ENCODE measurements around the gene CYP2S1. TPM values are rescaled to one million over a fixed set of nuclear protein-coding genes. Genes with fewer than 3 reads are reported as not detected.
"Not testable (repeated sequence)": the region's sequence is repeated elsewhere in the genome, so short reads cannot be mapped to it uniquely, and the experiment has no call there.

CYP2S1 gene
- total RNA-seq, 1 donor from 2014 or later = 0.68 TPM

DNA sequence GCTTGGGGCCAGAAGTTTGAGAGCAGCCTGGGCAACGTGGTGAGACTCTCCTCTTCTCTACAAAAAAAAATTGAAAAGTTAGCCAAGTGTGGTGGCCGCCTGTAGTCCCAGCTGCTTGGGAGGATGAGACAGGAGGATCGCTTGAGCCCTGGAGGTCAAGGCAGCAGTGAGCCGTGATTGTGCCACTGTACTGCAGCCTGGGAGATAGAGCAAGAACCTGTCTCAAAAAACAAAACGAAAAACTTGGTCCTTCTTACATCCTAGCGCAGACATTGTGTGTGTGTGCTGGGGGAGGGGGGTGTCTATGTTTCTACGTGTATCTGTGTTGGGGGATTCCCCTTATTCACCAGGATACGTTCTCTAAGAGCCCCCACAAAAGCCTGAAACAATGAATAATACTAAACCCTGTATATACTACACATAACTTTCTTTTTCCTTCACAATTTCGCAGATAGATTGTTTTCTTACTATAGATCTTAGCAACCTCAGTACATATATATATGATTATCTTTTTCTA, 33.9 kb downstream of the CYP2S1 start:
- DNase-seq = no peak

DNA sequence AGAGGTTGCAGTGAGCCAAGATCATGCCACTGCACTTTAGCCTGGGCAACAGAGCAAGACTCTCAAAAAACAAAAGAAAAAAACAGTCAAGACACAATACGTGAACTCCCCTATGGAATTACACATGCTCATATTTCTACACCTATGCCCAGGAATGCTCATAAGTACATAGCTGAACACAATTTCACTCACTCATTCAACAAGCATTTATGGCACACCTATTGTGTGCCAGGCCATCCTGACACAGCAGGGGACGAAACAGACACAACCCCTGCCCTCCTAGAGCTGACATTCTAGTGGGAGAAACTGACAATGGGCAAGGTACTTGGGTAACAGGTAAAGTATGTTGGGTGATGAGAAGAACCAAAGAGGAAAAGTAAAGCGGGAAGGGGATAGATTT, 35.5 kb downstream of the CYP2S1 start:
- no peak for DNase-seq

DNA sequence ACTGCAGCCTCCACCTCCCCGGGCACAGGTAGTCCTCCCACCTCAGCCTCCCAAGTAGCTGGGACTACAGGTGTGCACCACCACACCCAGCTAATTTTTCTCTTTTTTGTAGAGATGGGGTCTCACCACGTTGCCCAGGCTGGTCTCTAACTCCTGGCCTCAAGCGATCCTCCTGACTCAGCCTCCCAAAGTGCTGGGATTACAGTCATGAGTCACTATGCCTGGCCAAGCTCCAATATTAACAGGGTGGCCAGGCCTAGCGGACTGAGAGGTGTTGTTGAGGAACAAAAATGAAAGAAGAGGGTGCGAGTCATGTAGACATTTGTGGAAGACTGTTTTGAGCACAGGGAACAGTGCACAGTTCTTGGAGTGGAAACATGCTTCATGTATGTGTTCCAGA, 36.3 kb downstream of the CYP2S1 start:
- DNase-seq = not testable (repeated sequence)

DNA sequence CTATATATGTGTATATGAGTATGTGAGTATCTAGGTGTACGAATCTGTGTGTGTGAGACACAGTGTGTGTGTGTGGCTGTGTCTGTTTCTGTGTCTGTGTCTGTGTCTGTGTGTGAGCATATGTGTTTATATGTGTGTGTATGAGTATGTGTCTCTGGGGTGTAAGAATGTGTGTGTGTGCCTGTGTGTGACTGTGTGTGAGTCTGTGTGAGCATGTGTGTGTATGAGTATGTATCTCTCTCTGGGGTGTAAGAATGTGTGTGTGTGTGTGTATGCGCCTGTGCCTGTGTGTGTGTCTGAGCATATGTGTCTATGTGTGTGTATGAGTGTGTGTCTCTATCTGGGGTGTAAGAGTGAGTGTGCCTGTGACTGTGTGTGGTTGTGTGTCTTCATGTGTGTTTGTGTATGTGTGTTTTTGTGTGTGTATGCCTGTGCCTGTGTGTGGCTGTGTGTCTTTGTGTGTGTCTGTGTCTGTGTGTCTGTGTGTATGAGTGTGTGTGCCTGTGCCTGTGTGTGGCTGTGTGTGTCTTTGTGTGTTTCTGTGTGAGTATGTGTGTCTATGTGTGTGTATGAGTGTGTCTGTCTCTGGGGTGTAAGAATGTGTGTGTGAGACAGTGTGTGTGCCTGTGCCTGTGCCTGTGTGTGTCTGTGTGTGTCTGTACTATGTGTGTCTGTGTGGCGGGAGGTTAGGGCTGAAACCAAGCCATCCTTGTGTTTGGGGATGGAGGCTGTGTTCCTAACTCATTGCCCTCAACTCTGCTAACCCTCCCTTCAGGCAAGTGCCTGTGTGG, 37.2 kb downstream of the CYP2S1 start:
- DNase-seq = no peak

DNA sequence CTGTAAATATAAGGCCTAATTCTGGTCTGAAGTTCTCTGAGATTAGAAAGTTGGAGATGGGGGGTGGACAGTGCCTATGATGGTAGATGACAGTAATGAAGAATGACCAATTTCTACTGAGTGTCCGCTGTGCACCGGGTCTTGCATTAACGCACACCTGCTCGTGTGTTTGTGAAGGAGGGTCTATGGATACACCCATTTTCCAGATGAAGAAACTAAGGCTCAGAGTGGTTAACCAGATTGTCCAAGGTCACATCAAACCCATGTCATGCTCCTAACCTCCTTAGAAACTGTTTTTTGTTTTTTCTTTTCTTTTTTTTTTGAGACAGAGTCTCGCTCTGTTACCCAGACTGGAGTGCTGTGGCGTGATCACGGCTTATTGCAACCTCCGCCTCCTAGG, 39.7 kb downstream of the CYP2S1 start:
- no peak for DNase-seq

DNA sequence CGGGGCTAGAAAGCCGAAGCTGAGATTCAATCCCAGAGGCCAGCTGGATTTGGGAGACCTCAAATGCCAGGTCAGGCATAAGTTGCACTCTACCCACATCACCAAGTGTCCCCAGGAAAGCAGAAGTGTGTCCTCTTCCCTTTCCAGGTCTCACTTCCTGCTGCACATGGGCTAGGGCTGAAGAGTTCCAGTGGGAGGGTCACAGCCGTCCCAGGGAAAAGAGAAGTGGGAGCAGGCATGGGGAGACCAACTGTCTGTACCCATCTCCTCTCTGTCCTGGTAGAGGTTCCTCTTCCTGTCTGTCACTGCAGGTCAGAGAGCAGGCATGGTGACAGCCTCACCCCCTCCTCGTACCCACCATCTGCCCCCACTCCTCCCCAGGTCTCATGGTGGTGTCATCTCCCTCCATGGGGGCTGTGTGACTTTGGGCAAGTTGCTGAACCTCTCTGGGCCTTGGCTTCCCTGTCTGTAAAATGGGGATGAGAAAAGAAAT, 40.8 kb downstream of the CYP2S1 start:
- no peak for DNase-seq

DNA sequence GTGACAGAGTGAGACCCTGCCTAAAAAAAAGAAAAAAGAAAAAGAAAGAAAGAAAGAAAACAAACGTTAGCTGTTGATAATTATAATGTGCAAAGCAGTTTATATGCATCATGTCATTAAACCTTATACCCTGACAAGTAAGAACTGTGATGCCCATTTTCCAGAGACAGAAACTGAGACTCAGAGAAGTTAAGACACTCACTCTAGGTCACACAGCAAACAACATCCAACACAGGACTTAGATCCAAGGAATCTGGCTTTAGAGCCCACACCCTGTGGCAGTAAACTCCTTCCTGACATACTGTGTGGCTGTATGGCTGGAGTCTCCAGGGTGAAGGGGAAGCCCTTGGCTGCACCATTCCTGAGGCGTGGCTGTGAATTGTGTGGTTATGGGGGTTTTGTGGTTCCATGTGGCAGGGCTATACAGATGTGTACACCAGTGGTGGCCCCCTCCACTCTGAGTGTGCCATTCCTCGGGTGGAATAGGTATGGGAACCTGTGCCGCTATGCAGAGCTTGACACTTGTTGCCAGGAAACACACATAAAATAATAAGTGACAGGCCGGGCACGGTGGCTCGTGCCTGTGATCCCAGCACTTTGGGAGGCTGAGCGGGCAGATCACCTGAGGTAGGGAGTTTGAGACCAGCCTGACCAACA, 41.6 kb downstream of the CYP2S1 start:
- no peak for DNase-seq

DNA sequence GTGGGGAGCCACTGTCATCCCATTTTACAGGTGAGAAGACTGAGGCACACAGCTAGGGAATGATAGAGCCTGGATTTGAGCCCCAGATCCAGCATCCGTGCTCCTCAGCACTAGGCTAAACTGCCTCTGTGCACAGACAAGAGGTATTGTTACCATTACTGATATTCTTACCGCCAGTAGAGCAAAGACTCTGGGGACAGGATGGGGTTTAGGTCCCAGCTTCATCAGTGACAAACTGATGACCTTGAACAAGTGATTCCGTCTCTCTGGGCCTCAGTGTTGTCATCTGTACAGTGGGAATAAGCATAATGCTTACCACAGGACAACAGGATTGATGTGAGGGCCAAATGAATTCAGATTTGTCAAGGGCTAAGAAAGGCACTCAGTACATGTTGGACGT, 42.5 kb downstream of the CYP2S1 start:
- no peak for DNase-seq

DNA sequence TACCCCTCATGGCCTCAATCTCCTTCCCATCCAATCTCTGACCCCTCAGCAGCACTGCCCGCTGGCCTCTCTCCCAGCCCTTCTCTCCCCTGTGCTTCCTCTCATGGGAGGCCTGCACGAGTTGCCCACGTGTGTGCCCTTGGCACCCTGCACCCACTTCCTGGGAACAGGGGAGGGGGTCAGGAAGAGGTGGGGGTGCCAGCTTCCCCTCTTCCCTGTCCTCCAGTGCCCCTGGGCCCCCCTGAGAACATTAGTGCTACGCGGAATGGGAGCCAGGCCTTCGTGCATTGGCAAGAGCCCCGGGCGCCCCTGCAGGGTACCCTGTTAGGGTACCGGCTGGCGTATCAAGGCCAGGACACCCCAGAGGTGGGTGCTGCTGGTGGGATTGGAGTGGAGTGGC, 45.2 kb downstream of the CYP2S1 start:
- DNase-seq = no peak

DNA sequence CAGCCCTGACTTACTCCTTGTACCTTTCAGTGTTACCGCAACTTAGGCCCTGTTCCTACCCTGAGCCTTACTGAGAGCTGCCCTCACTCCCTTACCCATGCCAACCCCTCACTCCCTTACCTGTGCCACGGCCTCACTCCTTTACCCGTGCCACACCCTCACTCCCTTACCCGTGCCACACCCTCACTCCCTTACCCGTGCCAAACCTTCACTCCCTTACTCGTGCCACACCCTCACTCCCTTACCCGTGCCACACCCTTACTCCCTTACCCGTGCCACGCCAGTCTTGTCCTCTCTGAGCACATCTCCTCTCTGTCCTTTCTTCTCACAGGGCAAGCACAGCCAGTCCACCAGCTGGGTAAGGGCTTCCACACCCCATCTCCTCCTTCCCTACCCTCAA, 46.3 kb downstream of the CYP2S1 start:
- no peak for DNase-seq

DNA sequence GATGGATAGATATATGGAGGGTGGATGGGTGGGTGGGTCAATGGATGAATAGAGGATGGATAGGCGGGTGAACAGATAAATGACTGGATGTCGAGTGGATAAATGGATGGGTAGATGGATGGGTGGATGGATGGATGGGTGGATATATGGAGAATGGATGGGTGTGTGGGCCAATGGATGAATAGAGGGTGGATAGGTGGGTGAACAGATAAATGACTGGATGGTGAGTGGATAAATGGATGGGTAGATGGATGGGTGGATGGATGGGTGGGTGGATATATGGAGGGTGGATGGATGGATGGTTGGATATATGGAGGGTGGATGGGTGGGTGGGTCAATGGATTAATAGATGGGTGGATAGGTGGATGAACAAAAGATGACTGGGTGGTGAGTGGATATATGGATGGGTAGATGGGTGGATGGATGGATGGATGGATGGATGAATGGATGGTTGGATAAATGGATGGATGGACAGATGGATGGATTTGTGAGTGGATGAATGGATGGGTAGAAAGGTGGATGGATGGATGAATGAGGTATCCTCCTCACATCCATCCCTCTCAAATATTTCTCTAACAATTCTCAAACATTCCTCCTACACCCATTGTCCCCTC, 47.0 kb downstream of the CYP2S1 start:
- DNase-seq = no peak

DNA sequence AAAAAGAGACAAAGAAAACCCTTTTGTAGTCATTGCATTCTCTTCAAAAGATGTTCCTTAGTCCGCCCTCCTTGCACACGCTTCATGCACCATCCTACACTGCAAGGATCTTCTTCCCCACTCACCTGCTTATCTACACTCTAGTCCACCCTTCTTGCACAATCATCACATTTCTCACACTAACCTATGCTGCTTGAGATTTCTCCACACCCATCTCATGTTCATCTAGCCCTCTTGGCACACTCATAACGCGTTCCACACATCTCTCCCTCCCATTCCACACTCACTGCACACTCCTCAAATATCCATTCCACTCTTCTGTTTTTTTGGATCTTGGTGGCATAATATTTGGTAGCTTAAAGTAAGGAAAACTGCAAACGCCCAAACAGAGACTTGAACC, 48.8 kb downstream of the CYP2S1 start:
- no peak for DNase-seq

DNA sequence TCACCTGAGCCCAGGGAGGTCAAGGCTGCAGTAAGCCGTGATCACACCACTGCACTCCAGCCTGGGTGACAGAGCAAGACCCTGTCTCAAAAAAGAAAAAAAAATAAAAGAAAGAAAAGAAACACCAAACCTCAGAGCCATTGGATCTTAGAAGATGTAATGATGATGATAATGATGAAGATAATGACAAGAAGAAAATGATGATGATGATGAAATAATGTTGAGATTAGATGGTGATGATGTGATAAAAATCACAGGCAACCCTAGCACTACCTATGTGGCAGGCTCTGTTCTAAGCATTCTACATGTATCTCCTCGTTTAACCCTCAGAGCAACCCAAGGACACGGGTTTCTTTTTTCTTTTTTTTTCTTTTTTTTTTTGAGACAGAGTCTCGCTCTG, 51.1 kb downstream of the CYP2S1 start:
- DNase-seq = no peak

DNA sequence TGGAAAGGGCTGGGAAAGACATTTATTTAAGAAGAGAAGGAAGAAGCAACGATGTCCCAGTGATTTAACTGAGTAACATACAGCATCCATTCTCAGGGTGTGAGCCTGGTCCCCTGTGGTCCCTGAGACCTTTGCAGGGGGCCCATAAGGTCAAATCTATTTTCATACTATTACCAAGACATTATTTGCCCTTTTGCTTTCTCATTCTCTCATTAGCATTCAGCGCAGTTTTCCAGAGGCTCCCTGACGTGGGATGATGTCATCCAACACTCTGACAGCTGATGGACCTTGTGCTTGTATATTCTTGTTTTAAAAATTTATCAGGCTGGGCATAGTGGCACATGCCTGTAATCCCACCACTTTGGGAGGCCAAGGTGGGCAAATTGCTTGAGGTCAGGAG, 52.8 kb downstream of the CYP2S1 start:
- DNase-seq = no peak

DNA sequence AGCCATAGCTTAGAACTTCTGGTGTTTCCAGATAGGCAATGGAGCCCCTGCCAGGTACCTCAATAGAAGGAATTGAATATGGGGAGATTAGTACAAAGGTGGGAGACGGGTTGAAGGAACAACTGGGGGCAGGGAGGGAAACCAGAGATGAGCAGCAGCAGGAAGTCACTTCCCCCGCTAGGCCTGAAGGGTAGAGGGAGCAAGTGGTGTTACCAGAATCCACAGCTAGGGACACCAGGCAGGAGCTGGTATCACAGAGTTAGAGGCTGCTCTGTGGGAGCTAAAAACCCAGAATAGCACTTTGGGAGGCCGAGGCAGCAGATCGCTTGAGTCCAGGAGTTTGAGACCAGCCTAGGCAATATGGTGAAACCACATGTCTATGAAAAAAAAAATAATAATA, 55.9 kb downstream of the CYP2S1 start:
- no peak for DNase-seq

DNA sequence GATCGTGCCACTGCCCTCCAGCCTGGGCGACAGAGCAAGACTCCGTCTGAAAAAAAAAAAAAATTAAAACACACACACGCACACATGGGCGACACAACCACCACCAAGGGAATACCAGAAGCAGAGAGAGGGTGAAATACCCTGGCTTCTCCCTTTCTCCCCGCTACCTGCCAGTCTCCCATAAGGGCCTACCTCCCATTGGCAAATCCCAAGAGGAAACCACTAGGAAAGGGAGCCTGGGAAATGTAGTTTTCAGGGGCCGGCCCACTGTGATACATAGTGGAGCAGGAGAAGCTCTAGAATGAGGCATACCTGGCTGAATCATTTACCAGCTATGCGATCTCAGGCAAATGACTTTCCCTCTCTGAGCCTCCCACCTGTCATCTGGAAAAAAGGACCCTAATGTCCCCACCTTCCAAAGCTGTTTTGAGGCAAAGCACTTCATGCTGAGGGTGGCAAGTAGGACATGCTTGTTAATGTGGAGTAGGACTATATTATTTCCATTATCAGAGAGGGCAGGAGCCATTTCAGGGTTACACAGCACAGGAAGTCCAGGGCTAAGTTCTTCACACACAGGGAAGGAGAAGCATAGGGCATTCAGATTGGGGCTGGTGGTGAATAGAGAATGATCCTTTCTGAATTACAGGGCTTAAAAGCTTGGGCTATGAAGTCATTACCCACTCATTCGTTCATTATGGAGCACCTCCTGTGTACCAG, 56.8 kb downstream of the CYP2S1 start:
- no peak for DNase-seq

DNA sequence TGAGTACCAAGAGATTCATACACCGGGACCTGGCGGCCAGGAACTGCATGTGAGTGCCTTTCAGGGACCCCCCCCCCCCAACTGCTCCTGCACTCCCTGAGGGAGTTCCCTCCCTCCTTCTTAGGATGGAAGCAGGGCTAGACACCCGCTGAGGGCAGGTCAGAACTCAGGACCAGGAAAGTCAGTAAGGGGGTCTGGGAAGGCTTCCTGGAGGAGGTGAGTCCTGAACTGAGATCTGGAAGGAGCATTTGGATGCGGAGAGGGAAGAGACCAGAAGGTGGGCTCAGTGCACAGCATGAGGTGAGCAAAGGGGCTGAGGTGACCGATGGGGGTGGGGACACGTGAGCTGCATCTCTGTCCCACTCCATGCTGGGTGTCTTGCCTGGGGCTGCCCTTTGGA, 60.6 kb downstream of the CYP2S1 start:
- no peak for DNase-seq

DNA sequence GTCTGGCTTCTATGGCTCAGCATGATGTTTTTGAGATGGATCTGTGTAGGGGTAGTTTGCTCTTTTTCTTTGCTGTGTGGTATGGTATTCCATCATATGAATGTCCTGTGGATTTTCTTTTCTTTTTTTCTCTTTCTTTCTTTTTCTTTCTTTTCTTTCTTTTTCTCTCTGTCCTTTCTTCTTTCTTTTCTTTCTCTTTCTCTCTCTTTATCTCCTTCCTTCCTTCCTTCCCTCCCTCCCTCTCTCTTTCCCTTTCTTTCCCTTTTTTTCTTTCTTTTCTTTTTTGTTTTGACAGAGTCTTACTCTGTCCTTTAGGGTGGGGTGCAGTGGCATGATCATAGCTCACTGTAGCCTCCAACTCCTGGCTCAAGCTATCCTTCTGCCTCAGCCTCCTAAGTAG, 62.2 kb downstream of the CYP2S1 start:
- DNase-seq = no peak

Other genes starting within 250 kb of the CYP2S1 start
- not detected in 2 replicates for gene CYP2B6, start 201.9 kb upstream of the CYP2S1 start, total RNA-seq
- not detected in 2 replicates for gene CYP2A13, start 104.8 kb upstream of the CYP2S1 start, total RNA-seq
- not detected in 2 replicates for gene CYP2F1, start 78.8 kb upstream of the CYP2S1 start, total RNA-seq
- 11.2 and 90.9 TPM in 2 replicates for gene AXL, start 26.0 kb downstream of the CYP2S1 start, total RNA-seq
- 63.3 and 171 TPM in 2 replicates for gene HNRNPUL1, start 71.2 kb downstream of the CYP2S1 start, total RNA-seq
- 7.5 and 13.2 TPM in 2 replicates for gene CCDC97, start 117.0 kb downstream of the CYP2S1 start, total RNA-seq
- gene TGFB1, start 160.7 kb downstream of the CYP2S1 start, total RNA-seq = 19.4 and 74.5 TPM in 2 replicates
- 6.8 and 7.9 TPM in 2 replicates for gene B9D2, start 170.9 kb downstream of the CYP2S1 start, total RNA-seq
- gene TMEM91, start 183.3 kb downstream of the CYP2S1 start, total RNA-seq = 4.7 and 9.2 TPM in 2 replicates
- gene EXOSC5, start 204.1 kb downstream of the CYP2S1 start, total RNA-seq = 8.8 and 11.9 TPM in 2 replicates
- gene BCKDHA, start 204.6 kb downstream of the CYP2S1 start, total RNA-seq = 36.9 and 69.8 TPM in 2 replicates
- gene B3GNT8, start 234.2 kb downstream of the CYP2S1 start, total RNA-seq = 1.8 and 2.6 TPM in 2 replicates
- gene DMAC2, start 246.7 kb downstream of the CYP2S1 start, total RNA-seq = 55.0 and 77.7 TPM in 2 replicates
- gene ERICH4, start 249.9 kb downstream of the CYP2S1 start, total RNA-seq = not detected in 2 replicates

Data from dermis blood vessel endothelial cell (primary cell).